Measurements from ENCODE around the gene C19orf25. TPM values are rescaled to one million over a fixed set of nuclear protein-coding genes. Genes with fewer than 3 reads are reported as not detected.

Gene C19orf25
- total and polyA plus RNA-seq, 2 donors (not counting 1 experiment from before 2014, with no cell fraction given): 34.2 to 68.3 TPM

DNA sequence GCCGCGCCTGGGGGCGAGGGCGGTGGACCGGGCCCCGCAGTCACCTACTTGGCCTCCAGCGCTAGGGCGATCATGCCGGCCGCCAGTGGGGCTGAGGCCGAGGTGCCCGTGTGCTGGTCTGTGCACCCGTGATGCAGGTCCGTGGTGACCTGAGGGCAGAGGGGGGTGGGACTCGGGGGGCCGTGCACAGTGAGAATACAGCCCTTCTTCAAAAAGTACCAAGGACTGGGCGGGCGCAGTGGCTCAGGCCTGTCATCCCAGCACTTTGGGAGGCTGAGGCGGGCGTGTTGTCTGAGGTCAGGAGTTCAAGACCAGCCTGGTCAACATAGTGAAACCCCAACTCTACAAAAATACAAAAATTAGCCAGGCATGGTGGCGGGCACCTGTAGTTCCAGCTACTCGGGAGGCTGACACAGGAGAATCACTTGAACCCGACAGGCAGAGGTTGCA, 5.0 kb upstream of the C19orf25 start:
- CTCF ChIA-PET: no interaction called here
- 95% methylated on average over 23 of the region's 23 CpGs for WGBS (ENCODE audit: insufficient coverage)
- Histone ChIP-seq H3K9ac (ENCODE audit: low read length) (no peak overlapping the region), H3K27ac (ENCODE audit: low read length in 2 of 2) (no peak overlapping the region), H2AFZ (ENCODE audit: insufficient read depth, low read depth, low read length, poor library complexity, severe bottlenecking) (no peak overlapping the region), H3K79me2 (ENCODE audit: control insufficient read depth, insufficient read depth, low read length) (peaks cover 3% of the 10 kb centered on the region), H3K36me3 (replicated peaks in 1 of 2; ENCODE audit: control extremely low read depth in 1 of 2, control insufficient read depth in 1 of 2, extremely low read depth in 1 of 2, insufficient read depth in 2 of 2, low read length in 1 of 2) (no peaks in the 10 kb centered on the region), H3K4me1 (ENCODE audit: control insufficient read depth in 2 of 2, insufficient read depth in 2 of 2, low read length in 2 of 2) (peaks cover 0 to 5% of the 10 kb centered on the region in 2 donors), H3K4me2 (replicated peaks; ENCODE audit: low read depth, low read length, poor library complexity, severe bottlenecking) (no peak overlapping the region), H4K20me1 (ENCODE audit: control insufficient read depth, insufficient read depth, low read length, poor library complexity, severe bottlenecking) (no peaks in the 10 kb centered on the region), H3K4me3 (ENCODE audit: control extremely low read depth in 1 of 5, extremely low read depth in 1 of 5, insufficient read depth in 1 of 5, low read depth in 2 of 5, low read length in 4 of 5) (no peak overlapping the region), H3K27me3 (replicated peaks in 1 of 4; ENCODE audit: control extremely low read depth in 1 of 4, control insufficient read depth in 3 of 4, insufficient read depth in 4 of 4, low read length in 3 of 4) (no peaks in the 10 kb centered on the region), H3K9me3 (ENCODE audit: control extremely low read depth in 1 of 3, control insufficient read depth in 2 of 3, insufficient read depth in 1 of 3, low read length in 2 of 3) (peaks cover 0 to 4% (median 0%) of the 10 kb centered on the region in 3 donors)
- no peak for TF ChIP-seq EZH2 (IDR thresholded peaks at IDR 0.05; ENCODE audit: borderline replicate concordance, insufficient read depth, low read depth, low read length, poor library complexity, severe bottlenecking)
- TF ChIP-seq, protein P1, sequence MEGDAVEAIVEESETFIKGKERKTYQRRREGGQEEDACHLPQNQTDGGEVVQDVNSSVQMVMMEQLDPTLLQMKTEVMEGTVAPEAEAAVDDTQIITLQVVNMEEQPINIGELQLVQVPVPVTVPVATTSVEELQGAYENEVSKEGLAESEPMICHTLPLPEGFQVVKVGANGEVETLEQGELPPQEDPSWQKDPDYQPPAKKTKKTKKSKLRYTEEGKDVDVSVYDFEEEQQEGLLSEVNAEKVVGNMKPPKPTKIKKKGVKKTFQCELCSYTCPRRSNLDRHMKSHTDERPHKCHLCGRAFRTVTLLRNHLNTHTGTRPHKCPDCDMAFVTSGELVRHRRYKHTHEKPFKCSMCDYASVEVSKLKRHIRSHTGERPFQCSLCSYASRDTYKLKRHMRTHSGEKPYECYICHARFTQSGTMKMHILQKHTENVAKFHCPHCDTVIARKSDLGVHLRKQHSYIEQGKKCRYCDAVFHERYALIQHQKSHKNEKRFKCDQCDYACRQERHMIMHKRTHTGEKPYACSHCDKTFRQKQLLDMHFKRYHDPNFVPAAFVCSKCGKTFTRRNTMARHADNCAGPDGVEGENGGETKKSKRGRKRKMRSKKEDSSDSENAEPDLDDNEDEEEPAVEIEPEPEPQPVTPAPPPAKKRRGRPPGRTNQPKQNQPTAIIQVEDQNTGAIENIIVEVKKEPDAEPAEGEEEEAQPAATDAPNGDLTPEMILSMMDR (IDR thresholded peaks at IDR 0.05): no peak
- Mint-ChIP-seq H3K4me3 (no peak overlapping the region), H3K9me3 (ENCODE audit: insufficient read depth) (no peaks in the 10 kb centered on the region), H3K27me3 (no peaks in the 10 kb centered on the region), H3K27ac (no peak overlapping the region), H3K4me1 (peaks cover 3% of the 10 kb centered on the region)
- no peak for DNase-seq
- POLR2A ChIA-PET: no interaction called here
- intact Hi-C loops (cut with micrococcal nuclease): no loop called here
- no peak for ATAC-seq (ENCODE audit: low read depth)

DNA sequence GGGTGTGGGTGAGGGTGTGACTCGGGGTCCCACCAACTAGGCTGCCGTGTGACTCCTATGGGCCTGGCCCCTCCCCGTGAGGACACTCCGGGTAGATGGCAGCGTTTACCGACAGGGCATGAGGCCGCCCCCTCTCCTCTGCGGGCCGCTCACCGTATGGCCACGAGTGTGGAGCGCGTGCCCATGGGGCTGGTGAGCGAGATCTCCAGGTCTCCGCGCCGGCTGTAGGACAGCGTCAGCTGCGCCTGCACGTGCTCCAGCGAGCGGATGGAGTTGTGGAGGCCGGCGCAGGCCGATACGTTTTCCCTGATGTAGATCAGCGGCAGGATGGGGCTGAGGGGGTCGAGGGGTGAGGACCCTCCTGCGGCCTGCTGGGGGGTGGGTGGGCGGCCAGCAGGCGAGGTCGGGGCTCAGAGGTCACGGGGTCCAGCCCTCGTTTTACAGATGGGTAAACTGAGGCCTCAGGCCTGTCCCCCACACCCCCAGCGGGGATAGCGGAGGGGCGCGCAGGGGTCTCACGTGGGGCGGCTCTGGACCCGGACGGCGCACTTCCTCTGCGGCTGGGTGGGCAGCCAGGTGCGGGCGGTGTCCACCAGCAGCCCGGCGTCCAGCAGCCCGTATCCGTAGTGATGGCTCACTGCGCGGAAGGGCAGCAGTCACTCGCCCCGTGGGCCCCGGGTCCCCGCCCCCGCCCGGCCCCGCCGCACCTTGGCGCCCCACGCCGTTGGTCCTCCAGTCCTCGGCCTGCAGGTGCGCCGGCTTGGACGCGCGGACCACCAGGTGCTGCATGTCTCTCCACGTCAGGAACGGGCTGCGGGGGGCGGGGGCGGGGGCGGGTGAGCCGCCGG, 4.3 kb upstream of the C19orf25 start:
- intact Hi-C loops (cut with micrococcal nuclease): no loop called here
- H3K4me1 Mint-ChIP-seq: peaks cover 4% of the 10 kb centered on the region
- no peaks in the 10 kb centered on the region for H3K27me3 ChIP-seq (replicated peaks in 1 of 4; ENCODE audit: control extremely low read depth in 1 of 4, control insufficient read depth in 3 of 4, insufficient read depth in 4 of 4, low read length in 3 of 4)
- CTCF ChIA-PET: no interaction called here
- H3K27ac ChIP-seq (ENCODE audit: low read length in 2 of 2): no peak overlapping the region
- H3K9me3 Mint-ChIP-seq (ENCODE audit: insufficient read depth): no peaks in the 10 kb centered on the region
- no peaks in the 10 kb centered on the region for H3K27me3 Mint-ChIP-seq
- DNase-seq (peak; percentile 16), ATAC-seq (ENCODE audit: low read depth) (no peak)
- H3K79me2 ChIP-seq (ENCODE audit: control insufficient read depth, insufficient read depth, low read length): peaks cover 10% of the 10 kb centered on the region
- H3K4me3 Mint-ChIP-seq: no peak overlapping the region
- H3K27ac Mint-ChIP-seq: no peak overlapping the region
- WGBS (ENCODE audit: insufficient coverage): 96% methylated on average over 68 of the region's 77 CpGs
- no peak overlapping the region for H3K9ac ChIP-seq (ENCODE audit: low read length)
- no peak overlapping the region for H3K4me2 ChIP-seq (replicated peaks; ENCODE audit: low read depth, low read length, poor library complexity, severe bottlenecking)
- TF ChIP-seq, protein P1 (IDR thresholded peaks at IDR 0.05): no peak
- TF ChIP-seq EZH2 (IDR thresholded peaks at IDR 0.05; ENCODE audit: borderline replicate concordance, insufficient read depth, low read depth, low read length, poor library complexity, severe bottlenecking): no peak
- H3K4me1 ChIP-seq (ENCODE audit: control insufficient read depth in 2 of 2, insufficient read depth in 2 of 2, low read length in 2 of 2): peaks cover 2 to 9% of the 10 kb centered on the region in 2 donors
- no peak overlapping the region for H2AFZ ChIP-seq (ENCODE audit: insufficient read depth, low read depth, low read length, poor library complexity, severe bottlenecking)
- H3K4me3 ChIP-seq (ENCODE audit: control extremely low read depth in 1 of 5, extremely low read depth in 1 of 5, insufficient read depth in 1 of 5, low read depth in 2 of 5, low read length in 4 of 5): no peak overlapping the region
- POLR2A ChIA-PET: no interaction called here
- H3K36me3 ChIP-seq (replicated peaks in 1 of 2; ENCODE audit: control extremely low read depth in 1 of 2, control insufficient read depth in 1 of 2, extremely low read depth in 1 of 2, insufficient read depth in 2 of 2, low read length in 1 of 2): no peaks in the 10 kb centered on the region
- peaks cover 0 to 4% (median 0%) of the 10 kb centered on the region in 3 donors for H3K9me3 ChIP-seq (ENCODE audit: control extremely low read depth in 1 of 3, control insufficient read depth in 2 of 3, insufficient read depth in 1 of 3, low read length in 2 of 3)
- peaks cover 5% of the 10 kb centered on the region for H4K20me1 ChIP-seq (ENCODE audit: control insufficient read depth, insufficient read depth, low read length, poor library complexity, severe bottlenecking)

Data from B cell (primary cell).